ENCODE results near the gene COA1.
"Not testable (repeated sequence)": the region's sequence is repeated elsewhere in the genome, so short reads cannot be mapped to it uniquely, and the experiment has no call there.

The COA1 gene

DNA sequence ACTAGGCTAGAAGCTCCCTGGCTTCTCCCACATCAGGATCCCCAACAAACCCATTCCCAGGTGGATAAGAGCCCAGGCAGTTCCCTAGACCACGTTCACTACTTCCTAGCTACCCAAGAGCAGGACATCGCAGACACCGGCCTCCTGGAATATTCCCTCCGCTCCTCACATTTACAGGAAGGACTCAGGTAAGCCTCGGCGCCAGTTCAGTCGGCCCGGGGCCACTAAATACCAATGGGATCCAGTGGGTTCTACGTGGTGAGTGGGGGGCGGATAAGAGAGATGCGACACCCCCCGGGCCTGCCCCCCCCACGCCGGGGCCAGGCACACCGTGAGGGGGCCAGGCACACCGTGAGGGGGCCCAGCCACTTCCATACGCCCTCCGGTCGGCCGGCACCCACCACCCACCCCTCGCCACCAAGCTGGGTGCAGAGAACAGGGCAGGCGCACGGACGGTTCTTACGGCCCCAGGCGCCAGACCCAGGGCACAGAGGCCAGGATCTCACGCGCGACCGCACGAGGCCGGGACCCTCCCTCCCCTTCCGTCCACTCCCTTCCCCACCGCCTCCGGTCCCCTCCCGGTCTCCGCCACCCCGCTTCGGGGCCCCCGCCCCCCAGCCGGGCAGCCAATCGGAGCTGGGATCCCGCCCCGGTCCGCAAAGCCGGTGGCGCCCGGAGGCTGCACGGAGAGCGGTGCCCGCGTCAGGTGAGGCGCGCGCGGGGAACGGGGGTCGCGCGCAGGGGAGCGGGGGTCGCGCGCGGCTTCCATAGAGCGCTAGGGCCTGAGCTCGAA is 28.9 kb upstream of the COA1 start, which contains the start of gene BLVRA:
TSS of gene BLVRA (plus strand) at position 652 of the 793 bp plus-strand sequence. CDS start 12,479 bp downstream, outside the sequence.
- FAIRE-seq: no peak

DNA sequence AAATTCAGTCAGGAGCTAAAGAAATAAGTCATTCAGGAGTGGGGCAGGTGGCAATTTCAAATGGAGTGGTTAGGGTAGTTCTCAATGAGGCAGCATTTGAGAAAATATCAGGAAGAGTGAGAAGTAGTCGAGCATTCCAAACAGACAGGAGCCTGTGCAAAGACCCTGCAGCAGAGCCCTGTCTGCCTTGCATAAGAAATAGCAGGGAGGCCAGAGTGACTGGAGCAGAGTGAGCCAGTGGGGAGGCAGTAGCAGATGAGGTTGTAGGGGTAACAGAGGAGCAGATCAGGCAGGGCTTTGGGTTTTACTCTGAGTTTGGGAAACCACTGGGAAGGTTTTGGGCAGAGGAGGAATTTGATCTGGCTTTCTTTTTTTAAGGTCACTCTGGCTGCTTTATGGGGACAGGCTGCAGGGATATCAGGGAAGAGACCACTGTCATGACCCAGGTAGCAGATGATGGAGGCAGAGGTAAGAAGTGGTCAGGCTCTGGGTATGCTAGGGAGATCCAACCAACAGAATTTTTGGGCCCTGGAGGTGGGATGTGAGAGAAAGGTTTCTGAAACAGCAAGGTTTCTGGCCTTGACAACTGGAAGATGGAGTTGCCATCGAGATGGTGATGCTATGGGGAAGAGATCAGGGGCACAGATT is 27.9 kb upstream of the COA1 start:
- no peak for FAIRE-seq

DNA sequence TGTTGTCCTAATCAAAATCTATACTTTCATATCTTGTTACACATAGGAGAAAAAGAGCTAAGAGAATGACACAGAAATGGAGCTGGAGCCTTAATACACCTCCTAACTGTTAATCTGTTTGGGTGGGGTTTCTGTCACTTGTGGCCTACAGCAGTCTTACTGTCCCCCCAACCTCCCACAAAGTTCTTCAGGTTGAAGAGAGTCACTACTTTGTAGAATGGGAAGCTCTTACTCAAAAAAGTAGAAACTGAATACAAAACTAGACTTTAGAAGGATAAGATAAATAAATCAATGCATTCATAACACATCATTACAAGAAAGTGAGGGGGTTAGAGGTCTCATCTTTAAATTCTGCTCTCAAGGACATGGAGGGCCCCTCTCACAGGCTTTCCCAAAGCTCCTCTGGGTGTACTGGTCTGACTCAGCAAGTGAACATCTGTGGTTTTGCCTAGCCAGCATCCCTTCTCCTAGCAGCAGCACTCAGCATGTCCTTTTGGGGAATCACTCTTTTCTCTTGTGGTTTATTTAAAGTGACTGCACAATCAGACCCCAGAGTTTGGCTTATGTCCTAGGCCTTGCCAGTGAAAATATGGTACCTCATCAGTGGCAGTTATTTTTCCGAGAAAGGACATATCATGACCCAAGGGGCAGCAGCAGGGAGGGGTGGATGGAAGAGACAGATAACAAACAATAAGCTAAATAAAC is 27.2 kb upstream of the COA1 start:
- no peak for FAIRE-seq

DNA sequence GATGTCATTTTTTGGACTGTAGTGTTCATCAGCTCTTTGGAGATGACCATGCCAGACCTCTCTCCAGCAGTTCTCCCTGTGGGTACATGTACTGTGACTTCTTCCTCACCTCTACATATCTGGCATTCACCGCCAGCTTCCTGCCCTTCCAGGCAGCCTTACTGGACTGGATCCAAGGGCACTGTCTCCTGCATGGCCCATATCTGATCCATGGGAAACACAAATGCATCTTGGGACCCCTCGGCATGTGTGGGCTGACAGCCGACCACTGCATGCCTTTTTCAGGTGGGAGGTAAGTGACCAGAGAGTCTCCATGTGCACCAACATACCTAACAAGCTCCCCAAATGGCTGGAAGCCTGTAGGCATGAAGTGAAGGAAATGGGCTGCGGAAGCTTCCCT is 25.3 kb upstream of the COA1 start:
- no peak for FAIRE-seq

DNA sequence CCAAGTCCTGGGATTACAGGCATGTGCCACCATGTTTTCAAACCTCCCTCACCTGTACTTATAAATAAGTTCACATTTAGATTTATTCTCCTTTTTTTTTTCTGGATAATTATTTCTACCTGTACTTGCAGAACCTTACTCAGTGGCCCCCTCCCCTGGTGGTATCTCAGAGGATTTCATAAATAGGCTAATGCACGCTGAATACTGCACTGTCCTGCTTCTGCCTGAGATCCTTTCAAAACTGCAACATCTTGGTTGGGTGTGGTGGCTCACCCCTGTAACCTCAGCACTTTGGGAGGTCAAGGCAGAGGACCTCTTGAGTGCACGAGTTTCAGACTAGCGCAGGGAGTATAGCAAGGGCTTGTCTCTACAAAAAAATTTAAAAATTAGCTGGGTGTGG is 24.5 kb upstream of the COA1 start:
- no peak for FAIRE-seq

DNA sequence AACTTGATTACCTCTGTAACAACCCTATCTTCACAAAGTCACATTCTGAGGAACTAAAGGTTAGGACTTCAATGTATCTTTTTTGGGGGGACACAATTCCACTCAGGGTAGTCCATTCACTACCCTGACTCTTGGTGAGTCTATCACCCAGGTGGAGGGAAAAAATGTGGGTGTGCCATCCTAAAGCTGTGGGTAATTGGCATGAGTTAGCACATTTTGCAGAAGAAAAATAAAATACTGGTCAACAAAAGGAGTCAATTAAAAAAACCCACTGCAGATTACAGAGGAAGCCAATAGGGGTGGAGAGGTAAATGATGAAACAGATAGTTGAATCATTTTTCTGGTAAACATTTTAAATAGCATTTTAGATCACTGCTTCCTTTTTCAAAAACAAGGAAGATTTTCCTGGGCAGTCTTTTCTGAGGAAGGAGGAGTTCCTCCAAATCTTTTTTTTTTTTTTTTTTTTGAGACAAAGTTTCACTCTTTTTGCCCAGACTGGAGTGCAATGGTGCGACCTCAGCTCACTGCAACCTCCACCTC is 24.0 kb upstream of the COA1 start:
- FAIRE-seq: no peak

DNA sequence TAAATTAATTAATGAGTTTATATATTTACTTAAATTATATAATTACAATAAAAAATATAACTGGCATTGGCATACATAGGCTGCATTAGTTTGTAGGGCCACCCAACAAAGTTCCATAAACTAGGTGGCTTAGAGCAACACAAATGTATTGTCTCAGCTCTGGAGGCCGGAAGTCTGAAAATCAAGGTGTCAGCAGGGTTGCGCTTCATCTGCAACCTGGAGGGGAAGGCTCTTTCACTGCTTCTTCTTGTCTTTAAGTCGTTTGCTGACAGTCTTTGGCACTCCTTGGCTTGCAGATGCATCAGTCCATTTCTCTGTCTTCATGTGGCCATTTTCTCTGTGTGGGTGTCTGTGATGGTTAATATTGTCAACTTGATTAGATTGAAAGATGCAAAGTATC is 23.1 kb upstream of the COA1 start:
- no peak for FAIRE-seq

DNA sequence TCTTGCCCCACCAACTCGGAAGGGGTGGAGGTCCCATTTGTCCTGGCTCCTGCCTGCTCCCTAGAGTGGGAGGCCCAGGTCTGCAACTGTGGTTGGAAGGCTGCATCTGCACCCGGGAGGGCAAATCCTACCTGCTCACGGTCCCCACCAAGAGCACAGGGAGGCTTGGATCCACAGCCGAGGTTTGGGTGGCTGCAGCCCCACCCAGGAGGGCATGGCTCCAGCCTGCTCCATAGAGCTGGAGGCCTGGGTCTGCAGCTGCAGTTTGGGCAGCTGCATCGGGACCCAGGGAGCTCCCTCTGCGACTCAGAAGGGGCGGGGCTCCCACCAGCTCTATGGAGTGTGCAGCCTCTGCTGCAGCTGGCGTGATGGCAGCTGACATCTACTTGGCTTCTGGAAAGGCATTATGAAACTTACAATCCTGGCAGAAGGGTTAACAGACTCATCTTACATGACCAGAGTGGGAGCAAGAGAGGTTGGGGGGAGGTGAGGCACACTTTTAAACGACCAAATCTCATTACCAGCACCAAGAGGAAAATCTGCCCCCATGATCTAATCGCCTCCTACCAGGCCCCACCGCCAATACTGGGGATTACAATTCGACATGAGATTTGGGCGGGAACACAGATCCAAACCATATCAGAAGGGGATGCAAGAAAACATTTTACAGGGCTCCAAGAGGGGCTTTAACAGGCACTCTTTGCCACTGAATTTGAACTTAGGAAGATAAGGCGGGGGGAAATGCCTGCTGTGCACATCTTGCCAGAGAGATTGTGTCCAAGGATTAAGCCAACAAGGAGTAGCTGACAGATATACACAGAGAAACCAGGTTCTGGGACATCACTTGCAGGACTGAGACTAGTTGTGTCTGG is 20.9 kb upstream of the COA1 start:
- FAIRE-seq: no peak

DNA sequence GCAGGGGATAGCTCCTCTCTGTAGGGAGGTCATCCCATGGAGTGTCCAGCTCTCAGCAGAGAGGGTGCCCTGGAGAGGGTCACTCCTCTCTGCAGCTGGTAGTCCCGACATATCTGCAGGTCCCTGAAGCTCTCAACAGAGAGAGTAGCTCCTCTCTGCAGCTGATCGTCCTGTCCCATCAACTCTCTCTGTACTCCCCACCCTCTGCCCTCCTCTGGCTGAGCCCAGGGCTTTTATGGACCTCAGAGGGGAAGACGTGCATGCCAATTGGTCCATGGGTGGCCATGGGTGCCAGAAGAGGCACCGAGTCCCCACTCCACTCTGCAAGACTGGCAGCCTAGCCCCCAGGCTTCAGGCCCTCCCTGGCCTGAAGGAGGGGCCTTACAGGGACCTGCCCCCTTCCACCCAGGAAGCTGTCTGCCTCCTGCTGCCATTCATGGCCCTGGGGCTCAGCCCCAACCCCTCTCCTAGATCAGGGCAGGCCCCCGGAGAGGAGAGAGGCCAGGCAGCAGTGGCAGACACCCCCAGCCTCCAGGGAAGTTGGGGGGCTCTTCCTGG is 20.1 kb upstream of the COA1 start:
- no peak for FAIRE-seq

DNA sequence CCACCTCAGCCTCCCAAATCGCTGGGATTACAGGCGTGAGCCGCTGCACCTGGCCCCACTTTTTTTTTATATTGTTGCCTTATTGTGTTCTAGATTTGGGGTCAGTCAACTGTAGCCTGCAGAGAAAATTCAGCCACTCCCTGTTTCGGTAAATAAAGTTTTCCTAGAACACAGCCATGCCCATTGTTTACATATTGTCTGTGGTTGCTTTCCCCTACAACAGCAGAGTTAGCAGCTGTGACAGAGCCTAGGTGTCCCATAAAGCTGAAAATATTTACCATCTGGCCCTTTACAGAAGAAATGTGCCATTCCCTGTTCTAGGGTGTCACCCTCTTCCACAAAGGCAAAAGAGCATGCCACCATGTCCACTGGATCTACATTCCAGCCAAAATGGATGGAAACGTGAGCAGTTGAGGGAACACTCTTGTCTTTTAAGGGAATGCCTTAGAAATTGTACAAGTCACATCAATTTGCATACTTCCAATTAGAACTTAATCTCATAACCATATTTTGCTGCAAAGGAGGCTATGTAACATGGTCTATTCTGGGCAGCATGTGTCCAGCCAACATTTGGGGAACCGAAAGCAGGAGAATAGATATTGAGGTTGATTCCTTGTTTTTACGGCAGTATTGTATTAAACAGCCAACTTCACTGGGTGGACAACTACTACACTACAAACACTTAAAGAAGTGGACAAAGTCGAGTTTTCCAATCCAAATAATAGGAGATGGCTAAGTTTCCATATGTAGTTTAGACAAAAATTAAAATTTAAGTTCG is 18.2 kb upstream of the COA1 start:
- FAIRE-seq: no peak

DNA sequence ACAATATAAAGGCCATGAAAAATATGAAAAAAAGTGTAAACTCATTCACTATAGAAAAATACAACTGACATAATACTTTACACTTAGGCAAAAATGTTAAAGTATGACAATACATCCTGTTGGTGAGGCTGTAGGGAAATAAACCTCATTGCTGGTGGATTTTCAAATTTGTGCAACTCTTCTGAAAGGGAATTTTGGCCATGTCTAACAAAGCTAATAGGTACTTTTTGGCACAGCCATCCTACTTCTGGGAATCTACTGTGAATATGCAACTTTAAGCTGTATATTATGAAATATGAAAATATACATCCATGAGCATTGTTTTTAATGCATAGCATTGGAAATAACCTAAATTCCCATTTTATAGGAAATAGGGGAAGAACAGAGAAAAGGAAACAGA is 13.4 kb upstream of the COA1 start:
- no peak for FAIRE-seq

DNA sequence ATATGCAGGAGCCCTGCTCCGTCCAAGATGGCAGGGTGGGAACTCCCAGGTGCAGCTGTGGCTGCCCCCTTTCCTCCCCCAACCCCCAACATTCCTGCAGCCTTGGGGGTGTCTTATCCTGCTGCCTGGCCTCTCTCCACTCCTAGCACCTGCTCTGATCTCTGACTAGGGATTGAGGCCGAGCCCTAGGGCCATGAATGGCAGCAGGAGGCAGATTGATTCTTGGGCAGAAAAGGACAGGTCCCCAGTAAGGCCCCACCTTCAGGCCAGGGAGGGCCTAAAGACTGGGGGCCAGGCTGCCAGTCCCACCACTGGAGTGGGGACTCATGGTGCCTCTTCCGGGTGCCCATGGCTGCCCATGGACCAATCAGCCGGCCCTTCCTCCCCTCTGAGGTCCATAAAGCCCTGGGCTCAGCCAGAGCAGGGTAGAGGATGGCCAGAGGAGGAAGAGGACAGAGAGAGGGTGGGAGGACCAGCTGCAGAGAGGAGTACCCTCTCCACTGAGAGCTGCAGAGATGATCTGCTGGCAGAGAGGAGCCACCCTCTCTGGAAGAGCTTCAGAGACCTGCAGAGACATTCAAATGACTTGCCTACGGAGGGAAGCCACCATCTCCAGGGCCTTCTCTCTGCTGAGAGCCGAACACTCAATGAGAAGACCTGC is 8.3 kb upstream of the COA1 start:
- no peak for FAIRE-seq

DNA sequence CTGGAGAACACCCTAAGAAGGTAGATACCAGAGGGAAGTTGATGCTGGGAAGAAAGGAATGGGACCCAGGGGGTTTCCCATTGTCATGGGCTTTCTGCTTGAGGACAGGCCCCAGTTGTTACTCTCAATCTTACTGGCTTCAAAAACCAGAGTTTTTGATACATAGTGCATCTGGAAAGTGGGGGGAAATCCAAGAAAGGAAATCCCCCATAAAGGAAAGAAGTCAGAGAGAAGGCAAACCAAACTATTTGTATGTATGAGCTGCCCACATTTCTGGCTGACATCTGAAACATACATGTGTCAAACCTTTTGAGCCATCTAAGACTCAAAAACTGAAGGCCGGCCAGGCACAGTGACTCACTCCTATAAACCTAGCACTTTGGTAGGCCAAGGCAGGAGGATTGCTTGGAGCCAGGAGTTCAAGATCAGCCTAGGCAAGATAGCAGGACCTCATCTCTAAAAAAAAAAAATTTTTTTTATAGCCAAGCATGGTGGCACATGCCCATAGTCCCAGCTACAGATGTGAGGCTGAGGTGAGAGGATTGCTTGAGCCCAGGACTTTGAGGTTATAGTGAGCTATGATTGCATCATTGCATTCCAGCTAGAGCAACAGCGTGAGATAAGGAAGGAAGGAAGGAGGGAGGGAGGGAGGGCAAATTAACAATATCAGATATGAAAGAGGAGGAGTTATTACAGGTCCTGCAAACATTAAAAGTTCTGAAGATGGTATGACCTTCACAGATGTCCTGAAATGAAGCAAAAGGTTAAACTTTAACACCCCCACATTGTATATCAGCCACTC is 6.7 kb upstream of the COA1 start:
- no peak for FAIRE-seq

DNA sequence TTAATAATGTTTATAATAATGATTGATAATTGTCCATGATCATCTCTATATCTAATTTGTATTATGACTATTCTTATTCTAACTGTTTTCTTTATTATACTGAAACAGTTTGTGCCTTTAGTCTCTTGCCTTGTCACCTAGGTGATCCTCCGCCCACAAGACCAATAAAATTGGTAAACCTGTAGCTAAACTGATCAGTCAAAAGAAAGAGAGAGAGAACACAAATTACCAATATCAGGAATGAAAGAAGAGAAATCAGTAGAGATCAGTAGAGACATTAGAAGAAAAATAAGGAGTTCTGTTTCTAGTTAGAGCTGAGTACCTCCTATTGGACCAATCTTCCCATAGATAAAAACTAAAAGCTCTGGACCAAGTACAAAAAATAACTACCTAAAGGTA is 6.1 kb upstream of the COA1 start:
- FAIRE-seq: no peak

DNA sequence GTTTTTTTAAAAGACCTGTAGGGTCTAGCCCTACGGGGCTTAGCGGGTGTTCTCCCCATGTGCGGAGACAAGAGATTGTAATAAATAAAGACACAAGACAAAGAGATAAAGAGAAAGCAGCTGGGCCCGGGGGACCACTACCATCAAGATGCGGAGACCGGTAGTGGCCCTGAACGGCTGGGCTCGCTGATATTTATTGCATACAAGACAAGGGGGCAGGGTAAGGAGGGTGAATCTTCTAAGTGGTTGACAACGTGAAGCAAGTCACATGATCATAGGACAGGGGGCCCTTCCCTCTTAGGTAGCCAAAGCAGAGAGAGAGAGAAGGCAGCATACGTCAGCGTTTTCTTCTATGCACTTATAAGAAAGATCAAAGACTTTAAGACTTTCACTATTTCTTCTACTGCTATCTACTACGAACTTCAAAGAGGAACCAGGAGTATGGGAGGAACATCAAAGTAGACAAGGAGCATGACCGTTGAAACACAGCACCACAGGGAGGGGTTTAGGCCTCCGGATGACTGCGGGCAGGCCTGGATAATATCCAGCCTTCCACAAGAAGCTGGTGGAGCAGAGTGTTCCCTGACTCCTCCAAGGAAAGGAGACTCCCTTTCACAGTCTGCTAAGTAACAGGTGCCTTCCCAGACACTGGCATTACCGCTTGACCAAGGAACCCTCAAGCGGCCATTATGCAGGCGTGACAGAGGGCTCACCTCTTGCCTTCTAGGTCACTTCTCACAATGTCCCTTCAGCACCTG is 5.4 kb upstream of the COA1 start:
- FAIRE-seq: not testable (repeated sequence)

DNA sequence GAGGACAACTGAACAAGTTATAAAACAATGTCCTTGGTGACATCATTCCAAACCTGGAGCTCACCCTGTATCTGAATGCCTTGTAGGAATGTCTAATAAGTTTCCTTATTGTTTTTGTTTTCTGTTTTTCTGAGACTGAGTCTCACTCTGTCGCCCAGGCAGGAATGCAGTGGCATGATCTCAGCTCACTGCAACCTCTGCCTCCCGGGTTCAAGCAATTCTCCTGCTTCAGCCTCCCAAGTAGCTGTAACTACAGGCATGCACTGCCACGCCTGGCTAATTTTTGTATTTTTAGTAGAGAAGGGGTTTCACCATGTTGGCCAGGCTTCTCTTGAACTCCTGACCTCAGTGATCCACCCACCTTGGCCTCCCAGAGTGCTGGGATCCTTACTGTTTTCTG is 2.2 kb upstream of the COA1 start:
- FAIRE-seq: not testable (repeated sequence)

DNA sequence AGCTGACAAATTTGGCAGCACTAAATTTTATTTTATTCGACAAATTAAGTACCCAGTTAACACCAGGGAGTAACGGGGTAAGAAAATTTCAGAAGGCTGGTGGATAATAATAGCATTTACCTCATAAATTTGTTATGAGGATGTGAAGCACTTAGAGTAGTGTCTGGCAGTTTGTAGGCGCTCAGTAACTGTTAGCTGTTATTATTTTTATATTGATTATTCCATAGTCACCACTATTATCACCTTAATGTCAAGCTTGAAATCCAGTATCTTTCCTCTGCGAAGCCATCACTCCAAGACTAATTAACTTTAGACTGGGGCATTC is 563 bp upstream of the COA1 start:
- no peak for FAIRE-seq

DNA sequence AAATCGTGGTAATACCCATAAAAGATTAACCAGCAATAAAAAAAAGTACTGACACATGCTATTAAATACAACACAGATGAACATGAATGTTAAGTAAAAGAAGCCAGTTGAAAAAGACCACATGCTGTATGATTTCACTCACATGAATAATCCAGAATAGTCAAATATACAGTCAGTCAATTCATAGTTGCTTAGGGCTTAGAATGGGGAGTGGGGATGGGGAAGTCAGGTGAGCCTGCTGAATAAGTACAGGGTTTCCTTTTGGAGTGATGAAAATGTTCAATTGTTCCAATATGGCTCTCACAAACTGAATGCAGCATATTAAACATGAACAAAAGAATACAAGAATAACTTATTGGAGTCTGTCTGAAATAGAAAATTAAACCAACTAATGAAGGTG is 1.8 kb downstream of the COA1 start:
- FAIRE-seq: no peak

DNA sequence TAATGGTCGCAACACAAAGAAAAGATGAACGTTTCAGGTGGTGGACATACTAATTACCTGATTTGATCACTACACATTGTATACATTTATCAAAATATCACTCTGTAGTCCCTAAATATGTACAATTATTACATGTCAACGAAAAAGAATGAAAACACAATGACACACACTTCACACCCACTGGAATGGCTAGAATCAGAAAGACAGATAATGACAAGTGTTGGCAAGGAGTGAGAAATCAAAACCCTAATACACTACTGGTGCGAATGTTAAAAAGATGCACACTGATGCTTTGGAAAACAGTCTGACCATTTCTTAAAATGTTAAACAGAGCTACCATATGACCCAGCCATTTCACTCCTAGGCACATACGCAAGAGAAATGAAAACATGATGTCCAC is 2.3 kb downstream of the COA1 start:
- FAIRE-seq: no peak

Data from TTC549 (cell line).